Measurements from ENCODE around the gene ZBTB49. TPM values are rescaled to one million over a fixed set of nuclear protein-coding genes. Genes with fewer than 3 reads are reported as not detected.

ZBTB49 gene
- total and polyA plus RNA-seq, 2 of the 13 experiments (the other 11 are each of a cell fraction or from before 2014, with no cell fraction given): 3.3 to 4.3 TPM

GRCh38 chr4:4334798-4335520 lies 44.9 kb downstream of the ZBTB49 start:
- ChIA-PET POLR2A (interaction anchor here (1.5 to 2.2 kb wide), 2 partner anchors 75 to 87 kb away, joined by 4 to 8 read pairs; partner anchors contain the start of gene TMEM128), CTCF (ENCODE audit: low intra/inter-chr PET ratio, low total read pairs) (interaction anchor here (0.6 to 1.8 kb wide), 4 partner anchors 75 to 86 kb away, joined by 3 to 8 read pairs (median 6); partner anchors contain the start of gene TMEM128)
- Histone ChIP-seq H3K27ac (ENCODE audit: extremely low read length, insufficient read depth, low read length) (no peak overlapping the region), H3K9me3 (ENCODE audit: low read length) (no peaks in the 10 kb centered on the region), H3K4me2 (ENCODE audit: low read depth, low read length) (peak overlapping the region; percentile 96), H4K20me1 (ENCODE audit: insufficient read depth, low read length) (no peaks in the 10 kb centered on the region), H3K79me2 (ENCODE audit: insufficient read depth, low read length) (no peaks in the 10 kb centered on the region), H3K36me3 (replicated peaks in 1 of 2; ENCODE audit: control insufficient read depth in 1 of 2, insufficient read depth in 2 of 2, low read length in 2 of 2) (no peaks in the 10 kb centered on the region), H3K4me1 (ENCODE audit: insufficient read depth, low read length) (peaks cover 45% of the 10 kb centered on the region), H2AFZ (ENCODE audit: low read length) (no peak overlapping the region), H3K27me3 (ENCODE audit: control insufficient read depth in 1 of 2, insufficient read depth in 2 of 2, low read length in 2 of 2) (no peaks in the 10 kb centered on the region; a peak in 1 of 5 replicates), H3K4me3 (replicated peaks in 1 of 3; ENCODE audit: insufficient read depth in 1 of 3, low read depth in 2 of 3, low read length in 3 of 3) (peak overlapping the region; percentile 55 to 67 (median 56)), H3K9ac (ENCODE audit: insufficient read depth, low read depth, low read length) (no peak overlapping the region)
- 2% methylated on average over 15 of the region's 21 CpGs for WGBS (ENCODE audit: low lambda C conversion rate)
- ATAC-seq: peak; percentile 89
- in situ Hi-C loops (cut with HindIII; ENCODE audit: extremely low pct_ligation_motif_present, low pct_unique_long_range_greater_than_20kb): loop anchor here (5.0 kb wide), 1 partner anchor 78 kb away; no protein-coding TSS in a partner anchor
- peak; percentile 60 for DNase-seq (ENCODE audit: low spot score)
- intact Hi-C loops (cut with micrococcal nuclease; ENCODE audit: unreplicated experiment): loop anchor here (1.0 kb wide), 2 partner anchors 76 to 83 kb away; no protein-coding TSS in a partner anchor
- BruUV-seq (replicated peaks): no TSS peak
- FAIRE-seq: peak; percentile 73
- TF ChIP-seq MXD4 (CRISPR knock-in tag; IDR thresholded peaks at IDR 0.05) (no peak), ZNF83 (CRISPR knock-in tag; IDR thresholded peaks at IDR 0.05; ENCODE audit: borderline replicate concordance) (no peak), SPEN (CRISPR knock-in tag; IDR thresholded peaks at IDR 0.05; ENCODE audit: low read depth) (no peak), ZMYM2 (CRISPR knock-in tag; IDR thresholded peaks at IDR 0.05) (no peak), ATF6 (CRISPR knock-in tag; conservative IDR thresholded peaks at IDR 0.05) (no peak), CEBPB (IDR thresholded peaks at IDR 0.05; ENCODE audit: borderline replicate concordance, low read depth, low read length) (no peak), ZNF629 (CRISPR knock-in tag; conservative IDR thresholded peaks at IDR 0.05) (peak; percentile 44; the same call in 1 of the 2 replicates), NFAT5 (CRISPR knock-in tag; IDR thresholded peaks at IDR 0.05) (no peak), GATAD2A (CRISPR knock-in tag; IDR thresholded peaks at IDR 0.05) (peak; percentile 63), PRDM15 (CRISPR knock-in tag; IDR thresholded peaks at IDR 0.05) (no peak), TRIM24 (CRISPR knock-in tag; IDR thresholded peaks at IDR 0.05) (no peak), BCL6 (CRISPR knock-in tag; IDR thresholded peaks at IDR 0.05) (0 out of 2 replicates have a peak, but pooled peaks have one; percentile 12)
